Neural crest cell (in vitro differentiated cells): ENCODE measurements around the gene ADAMTSL1. TPM values are rescaled to one million over a fixed set of nuclear protein-coding genes. Genes with fewer than 3 reads are reported as not detected.

ENCODE experiments used
- DNase-seq: peaks from one replicate; pipeline ENCODE4 v3.0.0; 2021; ENCODE audit warnings: low read depth, mixed read lengths, low spot score
- H3K27ac Mint-ChIP-seq: one replicate; pipeline ENCODE4 v1.8.0; 2021; ENCODE audit warnings: mild to moderate bottlenecking, mixed read lengths; ENCODE audit not compliant: unreplicated experiment
- H3K27me3 Mint-ChIP-seq: 2 replicates; pipeline ENCODE4 v1.8.0; 2021; ENCODE audit warnings: low read depth, mild to moderate bottlenecking, mixed read lengths
- H3K36me3 Mint-ChIP-seq: 2 replicates; pipeline ENCODE4 v1.8.0; 2021; ENCODE audit warnings: low read depth, mild to moderate bottlenecking, mixed read lengths
- H3K4me1 Mint-ChIP-seq: 2 replicates; pipeline ENCODE4 v1.8.0; 2021; ENCODE audit warnings: mixed read lengths
- H3K4me3 Mint-ChIP-seq: one replicate; pipeline ENCODE4 v1.8.0; 2021; ENCODE audit warnings: mild to moderate bottlenecking, mixed read lengths
- H3K9me3 Mint-ChIP-seq: 2 replicates; pipeline ENCODE4 v1.8.0; 2021; ENCODE audit warnings: mixed read lengths
- CTCF ChIP-seq: fragments of 200-600 bp; sonication (generic); conservative IDR thresholded peaks from 2 replicates; pipeline ENCODE4 v1.5.0; 2021; ENCODE audit warnings: antibody characterized with exemption, mild to moderate bottlenecking
- total RNA-seq: library from RNA; stranded (reverse); gene quantifications from 2 replicates; pipeline ENCODE4 v1.2.1, GENCODE V29; 2021

The ADAMTSL1 gene
- total RNA-seq, 1 donor from 2014 or later, result 2.3 TPM

GRCh38 chr9:18727904-18728303 is 254.0 kb downstream of the ADAMTSL1 start:
- no peak for TF ChIP-seq CTCF
- DNase-seq, result no peak
- H3K27me3 Mint-ChIP-seq, result no peaks in the 10 kb centered on the region
- no peaks in the 10 kb centered on the region for H3K36me3 Mint-ChIP-seq
- H3K9me3 Mint-ChIP-seq, result no peaks in the 10 kb centered on the region
- H3K27ac Mint-ChIP-seq, result no peak overlapping the region
- H3K4me3 Mint-ChIP-seq, result no peak overlapping the region
- H3K4me1 Mint-ChIP-seq, result peaks cover 17% of the 10 kb centered on the region

- no peaks in the 10 kb centered on the region for H3K27me3 Mint-ChIP-seq
Measured at GRCh38 chr9:18728642-18729041, 254.7 kb downstream of the ADAMTSL1 start.

DNA sequence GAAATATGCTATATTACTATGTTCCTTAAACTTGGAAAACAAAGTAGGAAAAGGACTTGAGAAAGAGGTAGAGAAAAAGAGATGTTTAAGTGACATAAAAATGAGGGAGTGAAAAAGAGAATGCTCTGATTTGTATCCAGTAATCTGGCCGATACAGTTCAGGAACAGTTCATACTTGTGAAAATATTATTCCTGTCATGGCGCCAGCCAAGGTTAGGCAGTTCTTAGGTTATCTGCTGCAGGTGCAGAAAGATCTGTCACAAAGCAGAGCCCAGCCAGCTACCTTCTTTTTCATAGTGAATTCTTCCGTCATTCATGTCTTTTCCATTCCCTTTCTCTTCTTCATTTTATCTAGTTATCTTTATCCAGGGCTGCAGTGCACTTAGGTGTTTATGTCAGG is 256.3 kb downstream of the ADAMTSL1 start:
- Mint-ChIP-seq H3K4me1 (peaks cover 17% of the 10 kb centered on the region), H3K27ac (no peak overlapping the region), H3K4me3 (no peak overlapping the region), H3K9me3 (no peaks in the 10 kb centered on the region), H3K27me3 (no peaks in the 10 kb centered on the region), H3K36me3 (no peaks in the 10 kb centered on the region)
- TF ChIP-seq CTCF, result no peak
- no peak for DNase-seq

More at GRCh38 chr9:18728642-18729041, 254.7 kb downstream of the ADAMTSL1 start:
- Mint-ChIP-seq H3K4me1 (peaks cover 17% of the 10 kb centered on the region), H3K4me3 (no peak overlapping the region), H3K36me3 (no peaks in the 10 kb centered on the region), H3K27ac (no peak overlapping the region), H3K9me3 (no peaks in the 10 kb centered on the region)
- no peak for TF ChIP-seq CTCF
- no peak for DNase-seq

GRCh38 chr9:18739127-18739526 is 265.2 kb downstream of the ADAMTSL1 start:
- no peak overlapping the region for H3K4me3 Mint-ChIP-seq
- DNase-seq, result no peak

DNA sequence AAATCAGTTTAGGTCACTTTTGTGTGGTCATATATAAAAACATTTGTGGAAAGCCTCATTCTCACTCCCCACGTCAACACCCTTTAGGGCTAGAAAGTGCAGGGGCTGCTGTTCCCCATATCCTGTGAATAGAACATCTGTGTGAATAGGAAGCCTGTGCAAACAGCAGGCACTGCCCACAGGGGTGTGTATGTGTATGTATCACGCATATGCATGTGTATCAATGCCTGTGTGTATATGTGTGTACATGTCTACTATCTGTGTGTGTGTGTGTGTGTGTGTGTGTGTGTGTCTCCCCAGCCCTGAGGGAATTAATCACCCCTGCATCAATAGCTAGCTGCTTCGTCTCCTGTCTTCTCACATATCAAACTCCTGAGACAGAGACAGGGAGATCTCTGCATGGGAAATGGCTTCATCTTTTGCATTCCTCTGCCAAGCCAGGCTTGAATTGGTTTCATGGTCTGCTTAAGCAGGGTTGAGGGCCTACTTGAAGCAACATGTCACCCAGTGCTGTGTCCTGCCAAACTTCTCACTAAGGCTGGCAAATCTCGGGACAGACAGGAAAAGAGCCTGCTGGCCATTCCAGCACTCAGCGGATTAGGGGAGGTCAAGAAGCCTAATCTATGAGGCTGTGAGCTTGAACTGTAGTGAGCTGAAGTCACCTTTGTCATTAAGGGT is 265.8 kb downstream of the ADAMTSL1 start:
- no peak overlapping the region for H3K4me3 Mint-ChIP-seq
- no peaks in the 10 kb centered on the region for H3K36me3 Mint-ChIP-seq
- no peaks in the 10 kb centered on the region for H3K27me3 Mint-ChIP-seq
- H3K9me3 Mint-ChIP-seq, result no peaks in the 10 kb centered on the region
- H3K4me1 Mint-ChIP-seq, result peaks cover 18% of the 10 kb centered on the region
- no peak overlapping the region for H3K27ac Mint-ChIP-seq
- TF ChIP-seq CTCF, result no peak
- no peak for DNase-seq

More at GRCh38 chr9:18739127-18739526, 265.2 kb downstream of the ADAMTSL1 start:
- no peaks in the 10 kb centered on the region for H3K36me3 Mint-ChIP-seq
- no peak overlapping the region for H3K27ac Mint-ChIP-seq
- no peaks in the 10 kb centered on the region for H3K9me3 Mint-ChIP-seq
- TF ChIP-seq CTCF, result no peak
- no peaks in the 10 kb centered on the region for H3K27me3 Mint-ChIP-seq
- peaks cover 18% of the 10 kb centered on the region for H3K4me1 Mint-ChIP-seq
